ENCODE measurements around the gene ADAMTS6.
"Not testable (repeated sequence)": the region's sequence is repeated elsewhere in the genome, so short reads cannot be mapped to it uniquely, and the experiment has no call there.

Gene ADAMTS6

GRCh38 chr5:65359981-65360380, 121.7 kb downstream of the ADAMTS6 start:
- no peak for DNase-seq

GRCh38 chr5:65359569-65359968, 122.2 kb downstream of the ADAMTS6 start:
- DNase-seq, result no peak

GRCh38 chr5:65356274-65356673, 125.4 kb downstream of the ADAMTS6 start:
- no peak for DNase-seq

GRCh38 chr5:65355301-65355700, 126.4 kb downstream of the ADAMTS6 start:
- DNase-seq, result no peak

GRCh38 chr5:65341835-65342234, 139.9 kb downstream of the ADAMTS6 start:
- DNase-seq, result no peak

GRCh38 chr5:65338606-65339151, 143.0 kb downstream of the ADAMTS6 start:
- DNase-seq, result no peak

- no peak for DNase-seq
These were observed 147.6 kb downstream of the ADAMTS6 start for GRCh38 chr5:65334077-65334476.

GRCh38 chr5:65332591-65332990, 149.1 kb downstream of the ADAMTS6 start:
- DNase-seq, result no peak

- no peak for DNase-seq
These were observed 152.5 kb downstream of the ADAMTS6 start for GRCh38 chr5:65329266-65329665.

GRCh38 chr5:65327582-65327981, 154.1 kb downstream of the ADAMTS6 start:
- no peak for DNase-seq

GRCh38 chr5:65326922-65327321, 154.8 kb downstream of the ADAMTS6 start:
- no peak for DNase-seq

GRCh38 chr5:65324226-65324625, 157.5 kb downstream of the ADAMTS6 start:
- DNase-seq, result no peak

GRCh38 chr5:65320704-65321103, 161.0 kb downstream of the ADAMTS6 start:
- not testable (repeated sequence) for DNase-seq

- DNase-seq, result no peak
These were observed 161.5 kb downstream of the ADAMTS6 start for GRCh38 chr5:65320250-65320649.

- DNase-seq, result no peak
These were observed 173.8 kb downstream of the ADAMTS6 start for GRCh38 chr5:65307931-65308330.

GRCh38 chr5:65307088-65307487, 174.6 kb downstream of the ADAMTS6 start:
- DNase-seq, result no peak

- no peak for DNase-seq
These were observed 175.8 kb downstream of the ADAMTS6 start for GRCh38 chr5:65305913-65306312.

GRCh38 chr5:65299861-65300260, 181.9 kb downstream of the ADAMTS6 start:
- DNase-seq, result no peak

GRCh38 chr5:65296067-65296466, 185.7 kb downstream of the ADAMTS6 start:
- DNase-seq, result no peak

- DNase-seq, result no peak
These were observed 189.5 kb downstream of the ADAMTS6 start for GRCh38 chr5:65292196-65292595.

GRCh38 chr5:65290677-65291076, 191.0 kb downstream of the ADAMTS6 start:
- DNase-seq, result no peak

- DNase-seq, result no peak
These were observed 193.1 kb downstream of the ADAMTS6 start for GRCh38 chr5:65288657-65289056.

- no peak for DNase-seq
These were observed 202.1 kb downstream of the ADAMTS6 start for GRCh38 chr5:65279603-65280002.

GRCh38 chr5:65276178-65276890, 205.4 kb downstream of the ADAMTS6 start:
- DNase-seq, result no peak

- DNase-seq, result no peak
These were observed 209.8 kb downstream of the ADAMTS6 start for GRCh38 chr5:65271906-65272305.

All from T-helper 2 cell (primary cell).